Stimulated activated CD8-positive, alpha-beta memory T cell treated with anti-CD3 and anti-CD28 coated beads, Interleukin-7, amount 100 ng/mL, for 48 hours (primary cell): Measurements from ENCODE around the gene IGLON5.
A peak's percentile ranks its signal among the peaks of the same experiment; 100 is the strongest.

Experiments
- DNase-seq, 2 donors: peaks; one replicate each; pipeline ENCODE4 v3.0.0-alpha.2; 2020; ENCODE audit warnings: low read depth in 1 of 2; ENCODE audit errors: extremely low read depth in 1 of 2

The IGLON5 gene

GRCh38 chr19:51361239-51361638 lies 49.8 kb downstream of the IGLON5 start:
- DNase-seq, result no peak

- DNase-seq, result no peak
These were observed 53.0 kb downstream of the IGLON5 start for GRCh38 chr19:51364200-51365106.

- no peak for DNase-seq
These were observed 53.9 kb downstream of the IGLON5 start for GRCh38 chr19:51365211-51365964.

GRCh38 chr19:51365965-51366388 lies 54.5 kb downstream of the IGLON5 start, which contains the start of gene ETFB:
Gene ETFB, minus strand, starts transcription at chr19:51366388. Its CDS starts 62 bp downstream, at chr19:51366326.
- no peak for DNase-seq

- peak; percentile 89 to 97 for DNase-seq
These were observed 55.2 kb downstream of the IGLON5 start for GRCh38 chr19:51366389-51367254.

- no peak for DNase-seq
These were observed 55.8 kb downstream of the IGLON5 start for GRCh38 chr19:51367255-51367564.

- DNase-seq, result peak; percentile 98 to 99
These were observed 56.3 kb downstream of the IGLON5 start for GRCh38 chr19:51367565-51368365.

- no peak for DNase-seq
These were observed 57.2 kb downstream of the IGLON5 start, which contains the start of gene CLDND2 for GRCh38 chr19:51368366-51369282. Gene CLDND2, minus strand, starts transcription at chr19:51369003. Its CDS starts 426 bp downstream, at chr19:51368577.

GRCh38 chr19:51370230-51370629 lies 58.8 kb downstream of the IGLON5 start:
- DNase-seq, result no peak

GRCh38 chr19:51371186-51371690 lies 59.8 kb downstream of the IGLON5 start:
- no peak for DNase-seq

GRCh38 chr19:51372021-51372648 lies 60.7 kb downstream of the IGLON5 start:
- no peak for DNase-seq

GRCh38 chr19:51372649-51373504 lies 61.4 kb downstream of the IGLON5 start, which contains the start of gene NKG7:
Gene NKG7, minus strand, starts transcription at chr19:51372654. Its CDS starts 119 bp downstream, at chr19:51372535.
- peak; percentile 83 to 94 for DNase-seq

- DNase-seq, result no peak
These were observed 64.2 kb downstream of the IGLON5 start for GRCh38 chr19:51375504-51376221.

- no peak for DNase-seq
These were observed 66.0 kb downstream of the IGLON5 start for GRCh38 chr19:51377422-51377821.

- no peak for DNase-seq
These were observed 68.9 kb downstream of the IGLON5 start for GRCh38 chr19:51380379-51380778.
